NOMO-1 (cell line): ENCODE results near the gene CSNK1G2.

Experiments
- DNase-seq, 2 experiments: peaks; one replicate each; lab custom pipeline; 2025; ENCODE audit not compliant: unreplicated experiment in 2 of 2; lab: John Stamatoyannopoulos, UW

The CSNK1G2 gene

GRCh38 chr19:1962674-1963073 lies 21.7 kb downstream of the CSNK1G2 start:
- no peak for DNase-seq

GRCh38 chr19:1967087-1967608 lies 26.2 kb downstream of the CSNK1G2 start:
- no peak for DNase-seq

- no peak for DNase-seq
These were observed 27.6 kb downstream of the CSNK1G2 start for GRCh38 chr19:1968279-1969175.

- DNase-seq, result no peak
These were observed 28.4 kb downstream of the CSNK1G2 start for GRCh38 chr19:1969176-1970002.

GRCh38 chr19:1970003-1970805 lies 29.2 kb downstream of the CSNK1G2 start:
- no peak for DNase-seq

- no peak for DNase-seq
These were observed 30.0 kb downstream of the CSNK1G2 start for GRCh38 chr19:1970806-1971502.

GRCh38 chr19:1974381-1975161 lies 33.6 kb downstream of the CSNK1G2 start:
- DNase-seq, result no peak

GRCh38 chr19:1975162-1975480 lies 34.1 kb downstream of the CSNK1G2 start:
- no peak for DNase-seq

GRCh38 chr19:1977120-1977519 lies 36.1 kb downstream of the CSNK1G2 start:
- DNase-seq, result no peak

- no peak for DNase-seq
These were observed 37.4 kb downstream of the CSNK1G2 start for GRCh38 chr19:1978346-1978894.

- no peak for DNase-seq
These were observed 38.0 kb downstream of the CSNK1G2 start for GRCh38 chr19:1979017-1979416.

- no peak for DNase-seq
These were observed 38.7 kb downstream of the CSNK1G2 start for GRCh38 chr19:1979642-1980041.

GRCh38 chr19:1980091-1980808 lies 39.3 kb downstream of the CSNK1G2 start:
- no peak for DNase-seq

GRCh38 chr19:1980809-1981181 lies 39.8 kb downstream of the CSNK1G2 start:
- no peak for DNase-seq

GRCh38 chr19:1981253-1981652 lies 40.3 kb downstream of the CSNK1G2 start:
- no peak for DNase-seq

GRCh38 chr19:1984357-1984756 lies 43.4 kb downstream of the CSNK1G2 start:
- DNase-seq, result no peak

GRCh38 chr19:1985588-1986356 lies 44.8 kb downstream of the CSNK1G2 start:
- no peak for DNase-seq
